ENCODE measurements around the gene CRHR1.

The CRHR1 gene

GRCh38 chr17:45790296-45790922, 6.3 kb downstream of the CRHR1 start:
- Histone ChIP-seq H2AFZ (ENCODE audit: low read depth, low read length) (no peak overlapping the region), H3K4me3 (ENCODE audit: low read depth in 1 of 2, low read length in 2 of 2) (no peak overlapping the region), H3K79me2 (ENCODE audit: insufficient read depth, low read length) (no peaks in the 10 kb centered on the region), H3K36me3 (ENCODE audit: insufficient read depth, low read length) (no peaks in the 10 kb centered on the region), H4K20me1 (ENCODE audit: insufficient read depth, low read length) (peaks cover 2% of the 10 kb centered on the region), H3K27ac (ENCODE audit: low read length) (no peak overlapping the region), H3K27me3 (ENCODE audit: insufficient read depth, low read length, poor library complexity) (peaks cover 39% of the 10 kb centered on the region), H3K9me3 (ENCODE audit: insufficient read depth, low read length, severe bottlenecking) (no peaks in the 10 kb centered on the region), H3K4me2 (ENCODE audit: insufficient read depth, low read length) (no peak overlapping the region), H3K4me1 (ENCODE audit: insufficient read depth, low read length) (no peaks in the 10 kb centered on the region), H3K9ac (ENCODE audit: low read depth, low read length) (no peak overlapping the region)
- DNase-seq (no peak), ATAC-seq (ENCODE audit: insufficient read depth, low read depth) (no peak)
- TF ChIP-seq CTCF (IDR thresholded peaks at IDR 0.05; ENCODE audit: borderline replicate concordance, extremely low read depth, low read length, poor library complexity, severe bottlenecking) (no peak), EZH2 (IDR thresholded peaks at IDR 0.05; ENCODE audit: borderline replicate concordance, low read depth, low read length, severe bottlenecking) (no peak)

GRCh38 chr17:45791041-45791582, 7.0 kb downstream of the CRHR1 start:
- DNase-seq (no peak), ATAC-seq (ENCODE audit: insufficient read depth, low read depth) (no peak)
- Histone ChIP-seq H4K20me1 (ENCODE audit: insufficient read depth, low read length) (peaks cover 2% of the 10 kb centered on the region), H3K79me2 (ENCODE audit: insufficient read depth, low read length) (no peaks in the 10 kb centered on the region), H3K4me2 (ENCODE audit: insufficient read depth, low read length) (no peak overlapping the region), H3K4me3 (ENCODE audit: low read depth in 1 of 2, low read length in 2 of 2) (no peak overlapping the region), H3K9ac (ENCODE audit: low read depth, low read length) (no peak overlapping the region), H3K27ac (ENCODE audit: low read length) (no peak overlapping the region), H3K36me3 (ENCODE audit: insufficient read depth, low read length) (no peaks in the 10 kb centered on the region), H3K4me1 (ENCODE audit: insufficient read depth, low read length) (no peaks in the 10 kb centered on the region), H2AFZ (ENCODE audit: low read depth, low read length) (no peak overlapping the region), H3K9me3 (ENCODE audit: insufficient read depth, low read length, severe bottlenecking) (no peaks in the 10 kb centered on the region), H3K27me3 (ENCODE audit: insufficient read depth, low read length, poor library complexity) (peaks cover 43% of the 10 kb centered on the region)
- TF ChIP-seq CTCF (IDR thresholded peaks at IDR 0.05; ENCODE audit: borderline replicate concordance, extremely low read depth, low read length, poor library complexity, severe bottlenecking) = no peak

- no peak overlapping the region for H2AFZ ChIP-seq (ENCODE audit: low read depth, low read length)
- no peaks in the 10 kb centered on the region for H3K9me3 ChIP-seq (ENCODE audit: insufficient read depth, low read length, severe bottlenecking)
- H3K79me2 ChIP-seq (ENCODE audit: insufficient read depth, low read length) = no peaks in the 10 kb centered on the region
- peaks cover 49% of the 10 kb centered on the region for H3K27me3 ChIP-seq (ENCODE audit: insufficient read depth, low read length, poor library complexity)
- no peak overlapping the region for H3K9ac ChIP-seq (ENCODE audit: low read depth, low read length)
- no peaks in the 10 kb centered on the region for H3K36me3 ChIP-seq (ENCODE audit: insufficient read depth, low read length)
- no peak for ATAC-seq (ENCODE audit: insufficient read depth, low read depth)
- H3K4me2 ChIP-seq (ENCODE audit: insufficient read depth, low read length) = no peak overlapping the region
- H4K20me1 ChIP-seq (ENCODE audit: insufficient read depth, low read length) = peaks cover 2% of the 10 kb centered on the region
- H3K27ac ChIP-seq (ENCODE audit: low read length) = no peak overlapping the region
- no peak for DNase-seq
- H3K4me1 ChIP-seq (ENCODE audit: insufficient read depth, low read length) = no peaks in the 10 kb centered on the region
- TF ChIP-seq CTCF (IDR thresholded peaks at IDR 0.05; ENCODE audit: borderline replicate concordance, extremely low read depth, low read length, poor library complexity, severe bottlenecking) (no peak), EZH2 (IDR thresholded peaks at IDR 0.05; ENCODE audit: borderline replicate concordance, low read depth, low read length, severe bottlenecking) (no peak)
- H3K4me3 ChIP-seq (ENCODE audit: low read depth in 1 of 2, low read length in 2 of 2) = no peak overlapping the region
These were observed 7.8 kb downstream of the CRHR1 start for GRCh38 chr17:45791935-45792334.
